ENCODE results near the gene MEI1.

DNA sequence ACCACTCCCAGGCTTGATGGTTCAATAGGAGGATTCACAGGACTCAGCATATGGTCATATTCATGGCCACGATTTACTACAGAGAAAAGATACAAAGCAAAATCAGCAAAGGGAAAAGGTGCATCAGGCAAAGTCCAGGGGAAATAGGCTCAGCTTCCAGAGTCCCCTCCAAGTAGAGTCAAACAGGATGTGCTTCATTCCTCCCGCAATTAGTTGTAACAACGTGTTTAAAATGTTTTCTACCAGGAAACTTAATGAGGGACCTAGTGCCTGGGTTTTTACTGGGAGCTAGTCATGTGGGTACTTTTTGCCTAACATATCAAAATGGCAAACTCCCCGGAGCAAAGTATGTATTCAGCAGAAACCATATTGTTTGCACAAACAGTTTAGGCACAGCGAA, 118.7 kb downstream of the MEI1 start:
- TF ChIP-seq, protein P1, sequence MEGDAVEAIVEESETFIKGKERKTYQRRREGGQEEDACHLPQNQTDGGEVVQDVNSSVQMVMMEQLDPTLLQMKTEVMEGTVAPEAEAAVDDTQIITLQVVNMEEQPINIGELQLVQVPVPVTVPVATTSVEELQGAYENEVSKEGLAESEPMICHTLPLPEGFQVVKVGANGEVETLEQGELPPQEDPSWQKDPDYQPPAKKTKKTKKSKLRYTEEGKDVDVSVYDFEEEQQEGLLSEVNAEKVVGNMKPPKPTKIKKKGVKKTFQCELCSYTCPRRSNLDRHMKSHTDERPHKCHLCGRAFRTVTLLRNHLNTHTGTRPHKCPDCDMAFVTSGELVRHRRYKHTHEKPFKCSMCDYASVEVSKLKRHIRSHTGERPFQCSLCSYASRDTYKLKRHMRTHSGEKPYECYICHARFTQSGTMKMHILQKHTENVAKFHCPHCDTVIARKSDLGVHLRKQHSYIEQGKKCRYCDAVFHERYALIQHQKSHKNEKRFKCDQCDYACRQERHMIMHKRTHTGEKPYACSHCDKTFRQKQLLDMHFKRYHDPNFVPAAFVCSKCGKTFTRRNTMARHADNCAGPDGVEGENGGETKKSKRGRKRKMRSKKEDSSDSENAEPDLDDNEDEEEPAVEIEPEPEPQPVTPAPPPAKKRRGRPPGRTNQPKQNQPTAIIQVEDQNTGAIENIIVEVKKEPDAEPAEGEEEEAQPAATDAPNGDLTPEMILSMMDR (IDR thresholded peaks at IDR 0.05): no peak
- no peak for TF ChIP-seq EP300 (IDR thresholded peaks at IDR 0.05)

Measured in stomach (tissue), 4 donors.